Peyer's patch (tissue), 4 donors: ENCODE measurements around the gene APLN. TPM values are rescaled to one million over a fixed set of nuclear protein-coding genes. Genes with fewer than 3 reads are reported as not detected.
A peak's percentile ranks its signal among the peaks of the same experiment; 100 is the strongest.

Source experiments
- DNase-seq, 3 donors: peaks; one replicate each; pipeline ENCODE4 v3.0.0-alpha.2; 2017 to 2019
- H3K27ac ChIP-seq, 4 donors: fragments of 200-600 bp; sonication (generic); one replicate each; pipeline ENCODE4 v1.5.1; 2016 to 2019
- H3K27me3 ChIP-seq, 2 donors: fragments of 200-600 bp; sonication (generic); one replicate each; pipeline ENCODE4 v1.5.1; 2019
- H3K36me3 ChIP-seq, 3 donors: fragments of 200-600 bp; sonication (generic); one replicate each; pipeline ENCODE4 v1.5.1; 2016 to 2019
- H3K4me1 ChIP-seq, 4 donors: fragments of 200-600 bp; sonication (generic); one replicate each; pipeline ENCODE4 v1.5.1; 2016 to 2019
- H3K4me3 ChIP-seq, 4 donors: fragments of 200-600 bp; sonication (generic); 1 replicate in 3 of 4; 2 replicates in 1 of 4; pipeline ENCODE4 v1.5.1; 2016 to 2019; ENCODE audit warnings: mild to moderate bottlenecking in 1 of 4
- H3K9me3 ChIP-seq, 4 donors: fragments of 200-600 bp; sonication (generic); one replicate each; pipeline ENCODE4 v1.5.1; 2016 to 2019; ENCODE audit warnings: mild to moderate bottlenecking in 1 of 4
- CTCF ChIP-seq, 6 experiments: fragments of 450-650 bp in 4 of 6; fragments of 200-600 bp in 2 of 6; sonication (generic) in 1 of 6; IDR thresholded peaks; one replicate each; pipeline ENCODE4 v1.5.1; 2017 to 2019; ENCODE audit warnings: antibody characterized with exemption in 6 of 6, mild to moderate bottlenecking in 3 of 6, moderate library complexity in 1 of 6
- POLR2A ChIP-seq, 2 donors: fragments of 450-650 bp; IDR thresholded peaks; one replicate each; pipeline ENCODE4 v1.5.1; 2017; ENCODE audit warnings: antibody characterized with exemption in 2 of 2, mild to moderate bottlenecking in 2 of 2, moderate library complexity in 2 of 2
- total RNA-seq, 4 donors: library from RNA; depleted of rRNA; stranded (reverse); fragments of >200 nt; gene quantifications; one replicate each; pipeline ENCODE4 v1.1.0, GENCODE V29; 2016

Gene APLN
- total RNA-seq, 4 donors from 2014 or later, result 0.27 to 0.35 TPM; not detected in 2

GRCh38 chrX:129632443-129632842 lies 22.3 kb downstream of the APLN start:
- Histone ChIP-seq H3K27me3 (no peaks in the 10 kb centered on the region), H3K36me3 (no peaks in the 10 kb centered on the region), H3K27ac (no peak overlapping the region), H3K9me3 (no peaks in the 10 kb centered on the region), H3K4me1 (peaks cover 0 to 4% (median 0%) of the 10 kb centered on the region in 4 donors), H3K4me3 (no peak overlapping the region)
- no peak for DNase-seq
- TF ChIP-seq POLR2A (IDR thresholded peaks at IDR 0.05) (no peak), CTCF (IDR thresholded peaks at IDR 0.05) (no peak)

DNA sequence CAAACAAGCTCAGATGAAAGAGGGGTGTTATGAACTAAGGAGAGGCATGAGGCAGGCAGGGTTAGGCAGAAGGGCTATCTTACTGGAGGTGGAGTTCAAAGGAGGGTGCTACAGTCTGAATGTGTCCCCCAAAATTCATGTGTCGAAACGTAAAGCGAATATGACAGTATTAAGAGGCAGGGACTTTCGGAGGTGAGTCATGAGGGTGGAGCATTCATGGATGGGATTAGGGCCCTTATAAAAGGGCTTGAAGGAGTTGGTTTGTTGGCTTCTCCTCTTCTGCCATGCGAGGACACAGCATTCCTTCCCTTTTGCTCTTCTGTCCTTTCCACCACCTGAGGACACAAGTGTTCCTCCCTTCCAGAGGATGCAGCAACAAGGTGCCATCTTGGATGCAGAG lies 22.9 kb downstream of the APLN start:
- DNase-seq, result no peak
- Histone ChIP-seq H3K36me3 (no peaks in the 10 kb centered on the region), H3K4me3 (no peak overlapping the region), H3K4me1 (peaks cover 0 to 2% (median 0%) of the 10 kb centered on the region in 4 donors), H3K27me3 (no peaks in the 10 kb centered on the region), H3K9me3 (no peaks in the 10 kb centered on the region), H3K27ac (no peak overlapping the region)
- TF ChIP-seq POLR2A (IDR thresholded peaks at IDR 0.05), result no peak
- no peak for TF ChIP-seq CTCF (IDR thresholded peaks at IDR 0.05)

DNA sequence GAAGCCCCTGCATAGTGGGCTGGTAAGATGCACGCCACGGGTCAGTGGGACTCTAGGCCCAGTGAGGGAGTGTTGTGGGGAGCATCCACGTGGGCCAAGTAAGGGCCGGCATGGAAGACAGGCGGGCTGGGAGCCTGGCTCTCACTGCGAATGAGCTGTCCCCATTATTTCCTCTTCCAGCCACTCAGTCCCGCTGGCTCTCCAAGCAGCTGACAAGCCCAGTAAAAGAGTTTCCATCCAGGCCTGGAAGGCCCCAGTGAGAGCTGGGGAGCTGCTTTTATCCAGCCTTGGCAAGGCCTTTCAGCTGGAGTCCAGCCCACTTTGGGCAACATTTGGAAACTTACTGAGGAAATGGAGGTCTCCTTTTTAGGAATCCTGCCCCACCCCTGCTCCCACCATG lies 24.9 kb downstream of the APLN start:
- no peak for TF ChIP-seq POLR2A (IDR thresholded peaks at IDR 0.05)
- no peak for TF ChIP-seq CTCF (IDR thresholded peaks at IDR 0.05)
- Histone ChIP-seq H3K4me1 (no peaks in the 10 kb centered on the region), H3K4me3 (no peak overlapping the region), H3K27ac (no peak overlapping the region), H3K36me3 (no peaks in the 10 kb centered on the region), H3K27me3 (no peaks in the 10 kb centered on the region), H3K9me3 (no peaks in the 10 kb centered on the region)
- DNase-seq, result no peak

- Histone ChIP-seq H3K4me1 (no peaks in the 10 kb centered on the region), H3K27ac (no peak overlapping the region), H3K4me3 (no peak overlapping the region), H3K9me3 (no peaks in the 10 kb centered on the region), H3K36me3 (no peaks in the 10 kb centered on the region), H3K27me3 (no peaks in the 10 kb centered on the region)
- no peak for TF ChIP-seq POLR2A (IDR thresholded peaks at IDR 0.05)
- no peak for TF ChIP-seq CTCF (IDR thresholded peaks at IDR 0.05)
- no peak for DNase-seq
Observed at GRCh38 chrX:129626026-129626425, 28.7 kb downstream of the APLN start.

DNA sequence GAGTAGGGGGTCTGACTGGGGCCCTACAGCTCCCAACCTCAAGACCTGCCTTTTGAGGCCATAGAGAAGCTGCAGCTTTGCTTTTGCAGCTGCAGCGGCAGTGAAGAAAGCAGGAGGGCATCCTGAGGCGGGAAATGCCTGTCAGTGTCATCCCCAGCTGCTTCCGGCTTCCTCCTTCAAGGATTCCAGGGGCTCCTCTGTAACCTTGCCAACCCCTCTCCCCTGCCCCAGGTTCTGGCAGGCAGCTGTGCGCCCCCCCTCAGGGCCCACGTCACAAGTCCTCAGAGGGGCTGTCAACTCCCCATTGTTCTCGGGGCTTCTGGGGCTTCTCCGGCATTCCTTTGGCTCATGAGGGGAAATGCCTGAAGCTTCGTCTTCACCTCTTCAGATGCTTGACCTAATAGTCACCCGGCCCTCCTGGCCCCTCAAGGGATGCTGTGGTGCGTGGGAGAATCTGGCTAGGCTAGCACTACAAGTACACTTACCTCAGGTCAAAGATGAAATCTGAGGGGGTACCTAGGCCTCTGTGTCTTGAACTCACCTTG lies 31.9 kb downstream of the APLN start:
- Histone ChIP-seq H3K4me1 (no peaks in the 10 kb centered on the region), H3K9me3 (no peaks in the 10 kb centered on the region), H3K4me3 (no peak overlapping the region), H3K27ac (no peak overlapping the region), H3K36me3 (no peaks in the 10 kb centered on the region), H3K27me3 (no peaks in the 10 kb centered on the region)
- TF ChIP-seq POLR2A (IDR thresholded peaks at IDR 0.05) (no peak), CTCF (IDR thresholded peaks at IDR 0.05) (no peak)
- no peak for DNase-seq

DNA sequence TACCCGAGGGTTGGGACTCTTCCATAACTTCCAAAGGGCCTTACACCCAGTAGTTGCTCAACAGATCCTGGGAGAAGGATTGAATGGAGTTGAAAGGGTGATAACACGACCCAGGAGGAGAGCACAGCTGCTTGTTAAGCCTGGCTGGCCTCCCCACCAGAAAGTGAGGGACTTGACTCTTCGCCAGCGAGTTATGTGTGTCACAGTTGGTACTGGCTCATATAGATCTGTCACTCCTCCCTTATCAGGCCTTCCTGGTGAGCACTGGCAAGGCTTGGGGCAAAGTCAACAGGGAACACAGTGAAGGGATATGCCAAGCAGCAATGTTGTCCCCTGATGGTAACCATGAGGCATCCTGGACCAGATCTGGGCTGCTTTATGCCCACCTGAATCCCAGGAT lies 35.8 kb downstream of the APLN start:
- Histone ChIP-seq H3K27me3 (no peaks in the 10 kb centered on the region), H3K4me1 (no peaks in the 10 kb centered on the region), H3K36me3 (no peaks in the 10 kb centered on the region), H3K9me3 (no peaks in the 10 kb centered on the region), H3K4me3 (no peak overlapping the region), H3K27ac (peak overlapping the region in 1 of 4 donors; percentile 28)
- TF ChIP-seq CTCF (IDR thresholded peaks at IDR 0.05) (no peak), POLR2A (IDR thresholded peaks at IDR 0.05) (no peak)
- DNase-seq, result peak in 1 of 3 donors; percentile 65
